Body of pancreas (tissue), 4 donors: ENCODE results near the gene CCM2. TPM values are rescaled to one million over a fixed set of nuclear protein-coding genes. Genes with fewer than 3 reads are reported as not detected.

Experiments
- ATAC-seq: fragments of 150-250 bp; one replicate; pipeline ENCODE4 v1.9.1; 2016
- DNase-seq, 4 donors: peaks; one replicate each; pipeline ENCODE4 v3.0.0-alpha.2; 2019
- H3K27ac ChIP-seq, 4 donors: fragments of 200-600 bp; sonication (generic); 1 replicate in 3 of 4; 2 replicates in 1 of 4; pipeline versions ENCODE4 v1.5.1 to v1.6.1; 2016 to 2019; ENCODE audit warnings: mild to moderate bottlenecking in 1 of 4, mixed read lengths in 1 of 4, moderate library complexity in 1 of 4
- H3K27me3 ChIP-seq, 2 donors: fragments of 200-600 bp; sonication (generic); one replicate each; pipeline ENCODE4 v1.6.0; 2016; ENCODE audit warnings: mild to moderate bottlenecking in 1 of 2
- H3K36me3 ChIP-seq, 2 donors: fragments of 200-600 bp; sonication (generic); replicated peaks in 1 of 2; 2 replicates each; pipeline ENCODE4 v1.5.1; 2016; ENCODE audit warnings: low read depth in 2 of 2; ENCODE audit not compliant: insufficient read depth in 1 of 2
- H3K4me1 ChIP-seq: fragments of 200-600 bp; sonication (generic); one replicate; pipeline ENCODE4 v1.6.0; 2016
- H3K4me3 ChIP-seq, 2 donors: fragments of 200-600 bp; sonication (generic); 1 replicate in 1 of 2; 2 replicates in 1 of 2; pipeline ENCODE4 v1.5.1; 2016 to 2019
- H3K9me3 ChIP-seq, 3 donors: fragments of 200-600 bp; sonication (generic); 1 replicate in 2 of 3; 2 replicates in 1 of 3; pipeline ENCODE4 v1.5.1; 2016
- POLR2A ChIP-seq, 3 donors: fragments of 450-650 bp; IDR thresholded peaks; one replicate each; pipeline ENCODE4 v1.6.1; 2016; ENCODE audit warnings: antibody characterized with exemption in 3 of 3, mild to moderate bottlenecking in 2 of 3
- WGBS, 2 donors: methylation state at CpG; one replicate each; pipeline ENCODE4 v1.1.5; 2017; 5-methylcytosine and 5-hydroxymethylcytosine counted together
- intact Hi-C: fragments of 100-400 bp; cut with DNase I; formaldehyde crosslinking; loops from one replicate; pipeline ENCODE4 v1.15.1; 2023
- total RNA-seq, 2 donors: library from RNA; depleted of rRNA; stranded (reverse); fragments of >200 nt; gene quantifications; one replicate each; pipeline ENCODE4 v1.1.0, GENCODE V29; 2016
- TF ChIP-seq, protein P1 (sequence below), 7 experiments: fragments of 450-650 bp in 4 of 7; fragments of 200-600 bp in 3 of 7; sonication (generic) in 3 of 7; IDR thresholded peaks; one replicate each; pipeline ENCODE4 v1.5.1; 2016 to 2019; ENCODE audit warnings: antibody characterized with exemption in 7 of 7

CCM2 gene
- total RNA-seq, 2 donors from 2014 or later = 19.4 to 22.3 TPM

DNA sequence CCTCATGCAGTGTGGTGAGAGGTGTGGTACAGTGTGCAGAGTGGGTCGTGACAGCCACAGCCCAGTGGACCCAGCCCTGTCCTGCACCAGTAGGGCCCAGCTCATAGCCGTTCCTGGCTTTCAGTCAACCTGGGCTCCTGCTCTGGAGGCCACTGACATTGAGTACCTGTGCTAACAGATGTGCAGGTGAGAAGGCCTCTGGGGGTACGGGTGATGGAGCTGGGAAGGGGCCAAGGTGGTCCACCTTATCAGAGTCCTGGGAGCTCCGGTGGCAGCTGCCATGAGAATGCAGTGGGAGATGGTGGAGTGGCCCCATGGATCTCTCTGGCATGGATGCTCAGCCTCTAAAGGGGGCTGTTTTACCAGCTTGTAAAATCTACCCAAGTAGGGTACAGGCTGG, 117.6 kb downstream of the CCM2 start:
- 57 to 70% methylated on average over 2 to 4 of the region's 4 CpGs for WGBS, 2 donors
- DNase-seq (no peak), ATAC-seq (no peak)
- H3K27ac ChIP-seq = no peak overlapping the region
- no peaks in the 10 kb centered on the region for H3K9me3 ChIP-seq
- no peak for TF ChIP-seq POLR2A (IDR thresholded peaks at IDR 0.05)
- TF ChIP-seq, protein P1, sequence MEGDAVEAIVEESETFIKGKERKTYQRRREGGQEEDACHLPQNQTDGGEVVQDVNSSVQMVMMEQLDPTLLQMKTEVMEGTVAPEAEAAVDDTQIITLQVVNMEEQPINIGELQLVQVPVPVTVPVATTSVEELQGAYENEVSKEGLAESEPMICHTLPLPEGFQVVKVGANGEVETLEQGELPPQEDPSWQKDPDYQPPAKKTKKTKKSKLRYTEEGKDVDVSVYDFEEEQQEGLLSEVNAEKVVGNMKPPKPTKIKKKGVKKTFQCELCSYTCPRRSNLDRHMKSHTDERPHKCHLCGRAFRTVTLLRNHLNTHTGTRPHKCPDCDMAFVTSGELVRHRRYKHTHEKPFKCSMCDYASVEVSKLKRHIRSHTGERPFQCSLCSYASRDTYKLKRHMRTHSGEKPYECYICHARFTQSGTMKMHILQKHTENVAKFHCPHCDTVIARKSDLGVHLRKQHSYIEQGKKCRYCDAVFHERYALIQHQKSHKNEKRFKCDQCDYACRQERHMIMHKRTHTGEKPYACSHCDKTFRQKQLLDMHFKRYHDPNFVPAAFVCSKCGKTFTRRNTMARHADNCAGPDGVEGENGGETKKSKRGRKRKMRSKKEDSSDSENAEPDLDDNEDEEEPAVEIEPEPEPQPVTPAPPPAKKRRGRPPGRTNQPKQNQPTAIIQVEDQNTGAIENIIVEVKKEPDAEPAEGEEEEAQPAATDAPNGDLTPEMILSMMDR (IDR thresholded peaks at IDR 0.05) = no peak
- no peaks in the 10 kb centered on the region for H3K36me3 ChIP-seq
- intact Hi-C loops = no loop called here
- no peaks in the 10 kb centered on the region for H3K4me1 ChIP-seq
- H3K27me3 ChIP-seq = no peaks in the 10 kb centered on the region
- H3K4me3 ChIP-seq = no peak overlapping the region

DNA sequence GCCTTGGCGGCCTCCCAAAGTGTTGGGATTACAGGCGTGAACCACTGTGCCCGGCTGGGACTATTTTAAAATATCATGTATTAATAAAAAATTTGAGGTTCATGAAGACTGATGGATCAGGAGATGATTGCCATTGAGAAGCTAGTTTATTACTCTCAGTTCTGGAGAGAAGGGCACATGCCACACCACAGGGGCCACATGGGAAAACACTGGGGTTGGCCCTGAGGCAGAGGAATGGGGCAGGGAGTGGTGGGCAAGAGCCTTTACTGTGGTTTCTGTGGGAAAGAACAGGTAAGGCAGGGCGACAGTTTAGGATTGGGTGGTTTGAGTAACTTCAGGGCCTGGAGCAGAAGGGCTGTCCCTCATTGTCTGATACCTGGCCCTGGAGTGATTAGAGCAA, 118.3 kb downstream of the CCM2 start:
- no peak overlapping the region for H3K4me3 ChIP-seq
- WGBS, 2 donors = 80% methylated on average over 4 of the region's 4 CpGs
- H3K27me3 ChIP-seq = no peaks in the 10 kb centered on the region
- TF ChIP-seq, protein P1 (IDR thresholded peaks at IDR 0.05) = no peak
- TF ChIP-seq POLR2A (IDR thresholded peaks at IDR 0.05) = no peak
- H3K27ac ChIP-seq = no peak overlapping the region
- intact Hi-C loops = no loop called here
- H3K9me3 ChIP-seq = no peaks in the 10 kb centered on the region
- no peaks in the 10 kb centered on the region for H3K4me1 ChIP-seq
- DNase-seq = no peak
- no peak for ATAC-seq
- no peaks in the 10 kb centered on the region for H3K36me3 ChIP-seq

DNA sequence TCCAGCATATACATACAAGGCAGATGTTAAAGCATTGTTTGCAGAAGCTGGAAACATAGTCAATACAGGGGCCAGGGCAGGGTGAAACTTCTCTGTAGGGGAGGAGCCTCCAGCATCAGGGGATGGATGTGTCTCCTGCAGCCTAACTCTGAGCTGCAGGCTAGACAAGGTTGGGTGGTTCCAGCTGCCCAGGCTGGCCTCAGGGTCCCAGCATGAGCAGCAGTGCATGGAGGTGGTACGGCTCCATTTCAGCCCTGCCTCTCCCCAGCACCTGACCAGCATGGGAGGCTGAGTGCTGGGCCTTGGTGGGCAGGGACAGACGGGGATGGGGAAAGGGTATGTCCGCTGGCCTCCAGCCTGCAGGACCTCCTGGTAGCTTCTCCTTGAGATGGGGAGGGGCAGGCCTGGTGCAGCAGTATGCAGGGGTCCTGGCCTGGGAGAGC, 118.9 kb downstream of the CCM2 start:
- WGBS, 2 donors = 90% methylated on average over 2 to 3 of the region's 3 CpGs
- Histone ChIP-seq H3K4me1 (no peaks in the 10 kb centered on the region), H3K27ac (no peak overlapping the region), H3K27me3 (no peaks in the 10 kb centered on the region), H3K36me3 (no peaks in the 10 kb centered on the region), H3K9me3 (no peaks in the 10 kb centered on the region), H3K4me3 (no peak overlapping the region)
- intact Hi-C loops = no loop called here
- DNase-seq = no peak
- TF ChIP-seq POLR2A (IDR thresholded peaks at IDR 0.05) = no peak
- TF ChIP-seq, protein P1 (IDR thresholded peaks at IDR 0.05) = no peak
- ATAC-seq = no peak

DNA sequence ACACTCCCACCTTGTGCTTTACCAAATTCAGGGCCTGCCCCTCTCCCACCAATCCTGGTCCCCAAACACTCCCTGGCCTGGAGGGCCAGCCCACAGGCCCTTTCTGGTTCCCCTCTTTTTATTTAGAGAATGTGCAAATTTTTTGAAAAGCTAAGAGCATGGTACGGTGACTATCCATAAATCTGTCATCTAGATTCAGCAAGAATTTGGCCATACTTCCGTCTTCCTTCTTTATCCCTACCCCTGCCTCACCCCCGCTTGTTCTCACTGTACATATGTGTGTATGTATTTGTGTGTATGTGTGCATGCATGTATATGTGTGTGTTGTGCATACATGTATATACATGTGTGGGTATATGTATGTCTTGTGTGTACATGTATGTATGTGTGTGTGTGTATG, 119.5 kb downstream of the CCM2 start:
- Histone ChIP-seq H3K27ac (no peak overlapping the region), H3K4me1 (no peaks in the 10 kb centered on the region), H3K27me3 (no peaks in the 10 kb centered on the region), H3K36me3 (no peaks in the 10 kb centered on the region), H3K4me3 (no peak overlapping the region), H3K9me3 (no peaks in the 10 kb centered on the region)
- no peak for ATAC-seq
- intact Hi-C loops = no loop called here
- TF ChIP-seq, protein P1 (IDR thresholded peaks at IDR 0.05) = no peak
- no peak for TF ChIP-seq POLR2A (IDR thresholded peaks at IDR 0.05)
- no peak for DNase-seq
- WGBS, 2 donors = 90 to 94% methylated on average over 3 of the region's 3 CpGs

DNA sequence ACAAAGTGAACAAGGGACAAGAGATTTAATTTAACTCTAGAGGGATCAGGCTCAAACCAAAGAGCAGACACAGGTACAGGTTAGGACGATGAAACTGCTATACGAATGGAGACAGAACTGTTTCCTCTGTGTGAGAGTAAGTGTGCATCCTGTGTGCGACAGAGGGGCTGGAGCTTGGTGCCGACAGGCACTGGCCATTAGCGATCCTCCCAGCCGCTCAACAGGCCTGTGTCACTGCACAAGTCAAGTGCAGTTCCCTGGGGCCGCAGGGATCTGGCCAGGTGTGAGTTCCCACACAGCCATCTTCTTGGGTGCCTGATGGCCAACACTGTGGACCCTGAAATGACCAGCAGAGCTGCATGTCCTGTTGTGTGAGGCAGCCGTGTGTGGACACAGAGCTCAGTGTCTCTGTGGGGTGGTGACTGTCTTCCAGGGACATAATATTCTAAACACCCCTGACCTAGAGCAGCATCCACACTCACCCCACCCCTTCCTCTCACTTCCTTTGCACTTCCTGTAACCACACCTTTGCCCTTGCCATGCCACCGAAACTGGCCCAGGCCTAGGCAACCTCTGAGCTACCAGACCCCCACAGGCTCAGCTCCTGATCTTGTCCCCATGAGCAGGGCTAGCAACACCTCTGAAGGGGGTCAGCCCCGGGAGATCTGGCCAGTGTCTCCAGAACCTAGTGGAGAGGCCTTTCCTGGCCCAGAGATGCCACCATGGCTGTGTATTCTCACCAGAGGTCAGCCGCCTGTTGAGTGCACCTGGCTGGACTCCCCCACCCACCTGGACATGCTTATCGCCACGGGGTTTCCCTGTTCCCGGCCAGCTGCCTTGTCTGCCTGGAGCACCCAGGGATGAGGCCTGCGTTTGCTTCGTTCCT, 123.2 kb downstream of the CCM2 start:
- intact Hi-C loops = no loop called here
- H3K27ac ChIP-seq = no peak overlapping the region
- TF ChIP-seq POLR2A (IDR thresholded peaks at IDR 0.05) = no peak
- TF ChIP-seq, protein P1 (IDR thresholded peaks at IDR 0.05) = no peak
- DNase-seq (no peak), ATAC-seq (no peak)
- WGBS, 2 donors = 58 to 71% methylated on average over 6 to 16 of the region's 16 CpGs
- H3K4me1 ChIP-seq = no peaks in the 10 kb centered on the region
- H3K4me3 ChIP-seq = no peak overlapping the region
- H3K27me3 ChIP-seq = no peaks in the 10 kb centered on the region
- no peaks in the 10 kb centered on the region for H3K9me3 ChIP-seq
- no peaks in the 10 kb centered on the region for H3K36me3 ChIP-seq
